Effector memory CD4-positive, alpha-beta T cell (primary cell): Measurements from ENCODE around the gene GSTM3.

Experiments used
- DNase-seq, 3 donors: peaks; one replicate each; pipeline ENCODE4 v3.0.0-alpha.2; 2020
- H3K27ac ChIP-seq: 2 replicates; pipeline ENCODE4 v1.7.0; 2013; ENCODE audit warnings: mild to moderate bottlenecking, low read length, moderate library complexity; ENCODE audit not compliant: insufficient read depth, poor library complexity, severe bottlenecking
- H3K27me3 ChIP-seq: replicated peaks from 2 replicates; pipeline ENCODE4 v1.7.0; 2013; ENCODE audit warnings: mild to moderate bottlenecking, low read length; ENCODE audit not compliant: insufficient read depth, control insufficient read depth, poor library complexity, severe bottlenecking
- H3K36me3 ChIP-seq: 2 replicates; pipeline ENCODE4 v1.7.0; 2013; ENCODE audit warnings: mild to moderate bottlenecking, low read length, moderate library complexity; ENCODE audit not compliant: control insufficient read depth, insufficient read depth
- H3K4me1 ChIP-seq: 2 replicates; pipeline ENCODE4 v1.7.0; 2013; ENCODE audit warnings: low read length, mild to moderate bottlenecking; ENCODE audit not compliant: control insufficient read depth, insufficient read depth, poor library complexity, severe bottlenecking
- H3K4me3 ChIP-seq: 2 replicates; pipeline ENCODE4 v1.7.0; 2013; ENCODE audit warnings: low read length, low read depth, mild to moderate bottlenecking; ENCODE audit not compliant: insufficient read depth, poor library complexity, severe bottlenecking
- H3K9me3 ChIP-seq: 2 replicates; pipeline ENCODE4 v1.7.0; 2013; ENCODE audit warnings: mild to moderate bottlenecking, low read length, moderate library complexity; ENCODE audit not compliant: control insufficient read depth
- total RNA-seq, 3 donors: gene quantifications; one replicate each; lab custom pipeline; 2026; lab: John Stamatoyannopoulos, UW

Gene GSTM3
- 21.0 to 23.6 (median 22.3) reads per million in 3 donors for total RNA-seq

DNA sequence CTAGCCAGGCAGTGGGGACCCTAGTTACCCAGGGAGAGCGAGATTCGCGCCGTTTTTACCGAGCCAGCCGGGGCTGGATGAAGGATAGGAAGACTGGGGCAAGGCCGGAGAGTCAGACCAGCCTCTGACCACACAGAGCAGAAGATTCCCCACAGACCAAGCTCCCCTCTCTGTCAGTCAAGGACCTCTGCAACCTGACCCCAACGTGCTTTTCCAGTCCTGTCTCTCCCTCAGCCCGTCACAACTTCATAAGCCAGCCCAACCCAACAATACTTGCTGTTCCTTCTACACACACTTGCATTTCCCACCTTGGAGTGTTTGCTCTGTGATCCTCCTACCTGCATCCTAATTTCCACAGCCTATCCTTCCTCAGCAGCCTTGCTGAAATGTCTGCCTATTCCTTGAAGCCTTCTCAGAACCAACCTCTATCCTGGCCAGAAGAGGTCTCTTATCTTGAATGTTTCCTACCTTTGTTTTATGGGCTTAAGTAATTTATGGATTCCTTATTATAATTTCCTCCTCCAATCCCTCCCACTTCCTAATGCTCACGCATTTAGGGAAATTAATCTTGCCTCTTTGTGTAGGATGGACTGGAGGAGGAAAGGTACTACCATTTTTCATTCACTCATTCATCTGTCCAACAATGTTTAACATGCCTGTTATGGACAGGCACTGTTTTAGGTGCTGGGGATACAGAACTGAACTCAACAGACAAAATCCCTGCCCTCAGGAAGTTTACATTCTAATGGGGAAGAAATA, at the start of gene GSTM3:
Gene GSTM3, minus strand, starts transcription at position 424 of the 759 bp plus-strand sequence. CDS start 751 bp downstream, outside the sequence.
- no peaks in the 10 kb centered on the region for H3K27me3 ChIP-seq
- peak within 1 kb of the TSS; percentile 72 for H3K4me3 ChIP-seq

DNA sequence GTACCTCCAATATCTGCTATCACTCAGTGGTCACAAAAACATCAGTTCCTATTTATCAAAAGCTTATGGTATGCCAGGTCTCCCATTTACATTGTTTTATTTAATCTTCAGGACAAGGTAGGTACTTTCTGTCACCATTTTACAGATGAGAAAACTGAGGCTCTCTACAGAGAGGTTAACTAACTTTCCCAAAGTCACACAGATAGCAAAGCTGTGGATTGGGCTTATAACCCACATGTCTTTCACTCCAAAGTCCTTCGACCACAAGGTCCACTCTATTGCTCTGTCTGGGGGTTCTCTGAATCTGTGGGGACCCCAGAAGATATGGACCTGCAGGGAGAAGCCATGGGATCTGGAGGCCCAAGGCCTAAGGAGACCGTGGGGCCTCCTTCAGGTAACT, 49.5 kb upstream of the GSTM3 start:
- DNase-seq: no peak
- H3K36me3 ChIP-seq: no peaks in the 10 kb centered on the region
- no peaks in the 10 kb centered on the region for H3K27me3 ChIP-seq
- no peaks in the 10 kb centered on the region for H3K9me3 ChIP-seq
- H3K4me1 ChIP-seq: peaks cover 65% of the 10 kb centered on the region
- H3K27ac ChIP-seq: peak overlapping the region; percentile 64
- H3K4me3 ChIP-seq: peak overlapping the region; percentile 4

More for the DNA sequence above, at the start of gene GSTM3:
- Histone ChIP-seq H3K36me3 (no peaks in the 10 kb centered on the region), H3K4me1 (peaks cover 7% of the 10 kb centered on the region), H3K27ac (peak within 1 kb of the TSS; percentile 56), H3K9me3 (no peaks in the 10 kb centered on the region)
- DNase-seq: no peak

DNA sequence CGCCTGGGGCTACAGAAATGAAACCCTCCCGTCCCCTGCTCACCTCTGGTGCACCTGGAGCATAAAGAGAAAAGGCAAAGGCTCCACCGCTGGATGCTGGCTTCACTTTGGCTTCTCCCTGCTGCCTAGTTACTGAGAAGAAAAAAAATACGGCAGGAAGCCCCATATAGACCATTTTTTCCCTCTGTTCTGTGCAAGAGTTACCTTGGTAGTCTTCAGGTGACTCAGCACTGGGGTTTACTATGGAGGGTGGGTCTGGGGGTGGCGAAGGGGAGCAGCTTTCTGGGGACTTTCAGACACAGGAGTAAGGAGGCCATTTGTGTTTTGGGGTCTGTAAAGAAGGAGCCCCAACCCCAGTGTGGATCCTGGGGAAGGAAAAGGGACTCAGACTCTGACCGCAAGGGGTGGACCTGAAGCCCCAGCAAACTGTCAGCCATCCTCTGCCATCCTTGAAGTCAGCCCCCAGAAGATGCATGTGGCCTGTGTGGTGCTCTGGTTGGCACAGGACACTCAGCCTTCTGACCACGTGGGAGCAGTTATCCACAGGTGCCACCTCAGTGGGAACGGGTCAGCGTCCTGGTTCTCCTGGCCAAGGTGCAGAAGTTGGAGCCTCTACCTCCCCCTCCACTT, 48.8 kb upstream of the GSTM3 start:
- H3K27ac ChIP-seq: peak overlapping the region; percentile 64
- no peaks in the 10 kb centered on the region for H3K9me3 ChIP-seq
- H3K4me1 ChIP-seq: peaks cover 61% of the 10 kb centered on the region
- no peak overlapping the region for H3K4me3 ChIP-seq
- H3K27me3 ChIP-seq: no peaks in the 10 kb centered on the region
- H3K36me3 ChIP-seq: no peaks in the 10 kb centered on the region
- DNase-seq: no peak

DNA sequence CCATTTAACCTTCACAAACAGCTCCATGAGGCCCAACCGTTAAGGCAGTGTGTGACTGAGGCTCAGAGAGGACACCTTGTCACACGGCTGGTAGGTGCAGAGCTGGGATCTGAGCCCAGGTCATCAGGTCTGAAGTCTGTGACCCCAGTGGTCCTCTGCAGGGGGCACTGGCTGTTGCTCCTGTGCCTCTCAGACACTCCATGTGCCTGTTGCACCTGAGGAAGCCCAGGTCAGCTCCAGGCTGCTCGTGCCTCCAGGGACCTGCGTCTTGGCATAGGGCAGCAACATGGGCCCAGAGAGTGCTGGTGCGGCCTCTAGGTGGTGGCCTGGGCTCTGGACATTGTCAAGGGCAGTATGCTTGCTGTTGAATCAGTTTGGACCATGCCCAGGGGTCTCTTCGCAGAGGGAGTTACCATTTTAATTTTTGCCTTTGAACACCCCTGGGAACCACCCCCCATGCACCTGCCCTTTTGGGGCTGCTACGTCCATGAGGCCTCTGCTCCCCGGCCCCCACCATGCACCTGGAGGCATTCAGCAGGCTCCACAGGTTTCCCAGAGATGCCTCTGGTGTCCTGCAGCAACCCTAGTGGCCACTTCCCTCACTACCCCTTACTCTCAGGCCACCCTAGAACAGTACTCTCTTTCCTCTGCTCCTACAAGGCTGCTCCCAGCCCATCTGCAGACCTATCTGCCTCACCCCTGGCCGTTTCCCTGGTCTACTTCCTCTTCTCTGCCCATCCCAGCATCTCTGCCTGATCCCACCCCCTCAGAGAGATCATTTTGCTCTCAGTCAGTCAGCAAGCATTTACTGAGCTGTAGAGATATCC, 48.1 kb upstream of the GSTM3 start:
- DNase-seq: no peak

DNA sequence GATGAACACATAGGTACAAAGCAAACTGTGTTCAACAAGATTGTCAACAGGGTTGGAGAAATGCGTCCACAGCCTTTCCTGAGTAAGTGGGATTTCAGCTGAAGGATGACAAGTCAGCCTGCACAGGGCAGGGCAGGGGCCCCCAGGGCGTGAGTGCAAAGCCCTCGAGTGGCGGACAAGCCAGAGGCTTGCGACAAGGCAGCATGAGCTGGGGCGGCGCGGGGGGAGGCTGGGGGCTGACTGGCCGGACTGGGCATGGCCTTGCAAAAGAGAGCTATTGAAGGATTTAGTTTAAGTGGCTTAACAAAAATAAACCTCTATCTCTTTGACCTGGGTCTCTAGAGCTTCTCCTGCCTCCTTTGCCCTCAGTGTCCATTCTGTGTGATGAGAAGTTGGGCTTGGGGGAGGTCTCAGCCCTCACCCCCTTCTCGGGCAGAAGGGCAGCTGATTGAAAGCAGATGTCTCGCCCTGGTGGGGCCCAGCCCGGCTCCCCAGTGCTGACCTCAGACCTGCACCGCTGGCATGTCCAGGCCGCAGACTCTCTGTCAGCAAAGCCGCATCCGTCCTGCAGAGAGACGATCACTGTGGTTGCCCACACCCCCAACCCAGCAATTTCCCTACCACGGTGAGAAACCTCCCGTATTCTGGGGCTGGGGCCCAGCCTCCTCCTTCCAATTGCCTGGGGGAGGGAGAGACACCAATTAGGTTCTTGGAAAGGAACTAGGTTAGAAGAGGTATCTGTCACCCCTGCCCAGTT, 47.2 kb upstream of the GSTM3 start:
- Histone ChIP-seq H3K9me3 (no peaks in the 10 kb centered on the region), H3K4me3 (no peak overlapping the region), H3K27me3 (no peaks in the 10 kb centered on the region), H3K36me3 (no peaks in the 10 kb centered on the region), H3K4me1 (peaks cover 48% of the 10 kb centered on the region), H3K27ac (no peak overlapping the region)
- no peak for DNase-seq

More for the DNA sequence above, 48.1 kb upstream of the GSTM3 start:
- Histone ChIP-seq H3K9me3 (no peaks in the 10 kb centered on the region), H3K36me3 (no peaks in the 10 kb centered on the region), H3K27ac (no peak overlapping the region), H3K27me3 (no peaks in the 10 kb centered on the region), H3K4me3 (no peak overlapping the region), H3K4me1 (peaks cover 56% of the 10 kb centered on the region)

DNA sequence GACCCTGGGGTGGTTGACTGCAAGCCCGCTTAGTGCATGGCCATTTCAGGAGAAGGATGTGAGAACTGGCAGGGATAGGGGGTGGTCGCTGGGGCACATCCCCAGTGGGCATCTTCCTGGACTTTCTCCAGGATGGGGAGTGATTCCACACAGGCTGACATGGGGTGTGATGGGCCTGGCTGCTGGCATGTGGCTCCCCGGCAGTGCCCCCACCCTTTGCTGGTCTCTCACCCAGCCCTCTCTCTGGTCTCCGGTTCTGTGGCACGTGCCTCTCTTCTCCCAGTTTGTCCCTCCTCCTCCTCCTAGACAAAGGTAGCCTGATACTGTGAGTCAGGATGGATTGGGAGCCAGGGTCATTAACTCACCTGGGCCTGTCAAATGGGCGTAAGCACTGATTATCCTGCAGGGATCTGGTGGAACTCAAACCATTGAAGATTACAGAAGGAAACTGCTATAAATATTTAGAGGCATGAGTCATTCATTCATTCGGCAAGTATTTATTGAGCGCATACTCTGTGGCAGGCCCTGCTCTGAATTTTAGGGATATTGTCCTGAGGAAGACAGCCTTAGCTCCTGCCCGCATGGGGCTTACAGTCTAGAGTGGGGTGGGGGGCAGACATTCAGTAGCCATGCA, 46.5 kb upstream of the GSTM3 start:
- Histone ChIP-seq H3K9me3 (no peaks in the 10 kb centered on the region), H3K36me3 (no peaks in the 10 kb centered on the region), H3K27ac (no peak overlapping the region), H3K4me1 (peaks cover 43% of the 10 kb centered on the region), H3K27me3 (no peaks in the 10 kb centered on the region), H3K4me3 (no peak overlapping the region)
- no peak for DNase-seq

DNA sequence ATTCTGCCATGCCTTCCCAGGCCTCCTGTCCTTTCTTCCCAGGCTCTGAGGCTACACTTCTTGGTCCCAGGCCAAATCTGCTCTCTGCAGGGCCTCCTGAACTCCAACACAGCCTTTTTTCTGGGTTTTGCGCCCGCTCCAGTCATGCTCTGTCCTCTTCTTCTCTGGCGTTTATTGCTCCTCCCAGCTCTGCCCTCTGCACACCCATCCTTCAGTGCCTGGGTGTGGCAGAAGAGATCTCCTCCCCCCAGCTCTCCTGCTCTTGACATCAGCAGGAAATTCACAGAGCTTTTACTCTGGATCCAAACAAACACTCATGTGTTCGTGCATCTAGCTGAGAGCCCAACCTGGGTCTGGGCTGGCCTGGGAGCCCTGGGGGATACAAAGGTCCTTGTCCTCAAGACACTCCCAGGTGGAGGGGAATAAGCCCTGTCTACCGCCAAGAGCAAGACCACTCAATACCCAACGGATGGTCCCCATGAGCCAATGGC, 45.7 kb upstream of the GSTM3 start:
- H3K4me3 ChIP-seq: no peak overlapping the region
- no peaks in the 10 kb centered on the region for H3K36me3 ChIP-seq
- no peak overlapping the region for H3K27ac ChIP-seq
- no peaks in the 10 kb centered on the region for H3K9me3 ChIP-seq
- no peaks in the 10 kb centered on the region for H3K27me3 ChIP-seq
- H3K4me1 ChIP-seq: peaks cover 40% of the 10 kb centered on the region
- no peak for DNase-seq

DNA sequence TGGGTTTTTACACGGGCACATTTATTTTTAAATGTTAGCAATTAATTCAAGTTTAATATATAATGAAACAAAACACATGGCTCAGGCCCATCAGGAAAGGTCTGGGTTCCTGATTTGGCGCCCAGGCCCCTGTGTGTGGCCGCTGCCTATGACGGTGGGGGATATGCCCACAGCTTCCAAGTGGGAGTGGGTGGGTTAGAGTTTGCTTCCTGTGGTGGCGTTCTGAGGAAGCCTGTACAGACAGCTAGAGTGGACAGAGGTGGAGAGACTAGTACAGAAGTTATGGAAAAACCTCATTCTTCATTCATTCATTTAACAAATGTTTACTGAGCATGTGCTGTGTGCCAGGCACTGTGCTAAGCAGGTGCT, 45.3 kb upstream of the GSTM3 start:
- peaks cover 35% of the 10 kb centered on the region for H3K4me1 ChIP-seq
- no peaks in the 10 kb centered on the region for H3K27me3 ChIP-seq
- no peak overlapping the region for H3K4me3 ChIP-seq
- no peaks in the 10 kb centered on the region for H3K36me3 ChIP-seq
- H3K9me3 ChIP-seq: peaks cover 2% of the 10 kb centered on the region
- DNase-seq: no peak
- no peak overlapping the region for H3K27ac ChIP-seq

DNA sequence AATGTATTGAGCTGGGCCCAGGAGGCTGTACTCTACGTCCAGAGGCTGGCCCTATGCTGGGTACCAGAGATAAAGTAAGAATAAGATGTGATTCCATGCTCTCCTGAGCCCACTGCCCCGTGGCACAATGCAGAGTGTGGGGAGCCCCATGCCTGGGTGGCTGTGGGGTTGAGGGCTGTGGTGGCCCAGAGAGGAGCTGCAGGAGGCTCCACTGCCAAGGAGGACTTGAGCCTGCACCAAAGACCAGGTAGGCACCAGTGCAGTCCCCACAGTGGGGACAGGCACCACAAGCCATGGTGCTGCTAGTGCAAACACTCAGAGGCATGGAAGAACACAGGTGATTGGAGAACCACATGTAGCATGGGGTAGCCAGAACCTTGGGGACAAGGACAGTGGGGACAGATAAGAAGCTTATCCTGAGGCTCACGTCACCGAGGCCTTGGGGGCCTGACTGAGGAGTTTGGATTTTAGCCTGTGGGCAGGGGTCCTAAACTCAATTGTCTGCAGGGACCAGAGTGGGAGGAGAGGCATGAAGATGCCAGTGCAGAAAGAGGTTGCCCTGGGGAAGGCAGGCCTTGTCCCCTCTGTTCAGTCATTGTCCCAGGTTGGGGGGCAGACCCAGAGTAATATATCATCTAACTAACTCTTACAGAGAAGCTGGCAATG, 44.7 kb upstream of the GSTM3 start:
- Histone ChIP-seq H3K4me1 (peaks cover 30% of the 10 kb centered on the region), H3K27me3 (no peaks in the 10 kb centered on the region), H3K36me3 (no peaks in the 10 kb centered on the region), H3K27ac (no peak overlapping the region), H3K4me3 (no peak overlapping the region), H3K9me3 (peaks cover 7% of the 10 kb centered on the region)
- no peak for DNase-seq
